ENCODE results near the gene CASK.
"Not testable (repeated sequence)": the region's sequence is repeated elsewhere in the genome, so short reads cannot be mapped to it uniquely, and the experiment has no call there.

The CASK gene

GRCh38 chrX:41621222-41621723 lies 302.1 kb downstream of the CASK start:
- no peak for DNase-seq (ENCODE audit: low read depth, low spot score)
- TF ChIP-seq POLR2AphosphoS5 (IDR thresholded peaks at IDR 0.05; ENCODE audit: borderline replicate concordance, low read depth, low read length) (no peak), FOXP2 (optimal IDR thresholded peaks at IDR 0.05; ENCODE audit: control extremely low read depth, extremely low read length, insufficient read depth) (no peak), EZH2 (IDR thresholded peaks at IDR 0.05) (no peak)

GRCh38 chrX:41619221-41619620 lies 304.1 kb downstream of the CASK start:
- H3K36me3 ChIP-seq (ENCODE audit: insufficient read depth, low read length): no peaks in the 10 kb centered on the region
- no peak for TF ChIP-seq EZH2 (IDR thresholded peaks at IDR 0.05)
- TF ChIP-seq FOXP2 (optimal IDR thresholded peaks at IDR 0.05; ENCODE audit: control extremely low read depth, extremely low read length, insufficient read depth): no peak
- H3K9me3 ChIP-seq (ENCODE audit: low read depth, low read length): no peaks in the 10 kb centered on the region
- no peak overlapping the region for H3K9ac ChIP-seq (ENCODE audit: insufficient read length)
- H3K27ac ChIP-seq: no peak overlapping the region
- DNase-seq (ENCODE audit: low read depth, low spot score): no peak
- no peak overlapping the region for H3K4me3 ChIP-seq

More at GRCh38 chrX:41621222-41621723, 302.1 kb downstream of the CASK start:
- H3K27ac ChIP-seq: no peak overlapping the region
- H3K36me3 ChIP-seq (ENCODE audit: insufficient read depth, low read length): no peaks in the 10 kb centered on the region
- H3K9ac ChIP-seq (ENCODE audit: insufficient read length): no peak overlapping the region
- H3K9me3 ChIP-seq (ENCODE audit: low read depth, low read length): no peaks in the 10 kb centered on the region
- no peak overlapping the region for H3K4me3 ChIP-seq

- no peak for DNase-seq (ENCODE audit: low read depth, low spot score)
- Histone ChIP-seq H3K27ac (no peak overlapping the region), H3K36me3 (ENCODE audit: insufficient read depth, low read length) (no peaks in the 10 kb centered on the region), H3K9ac (ENCODE audit: insufficient read length) (no peak overlapping the region), H3K9me3 (ENCODE audit: low read depth, low read length) (no peaks in the 10 kb centered on the region), H3K4me3 (no peak overlapping the region)
- TF ChIP-seq POLR2AphosphoS5 (IDR thresholded peaks at IDR 0.05; ENCODE audit: borderline replicate concordance, low read depth, low read length) (no peak), EZH2 (IDR thresholded peaks at IDR 0.05) (no peak), FOXP2 (optimal IDR thresholded peaks at IDR 0.05; ENCODE audit: control extremely low read depth, extremely low read length, insufficient read depth) (no peak)
These were observed 306.4 kb downstream of the CASK start for GRCh38 chrX:41616935-41617334.

- H3K36me3 ChIP-seq (ENCODE audit: insufficient read depth, low read length): no peaks in the 10 kb centered on the region
- no peak overlapping the region for H3K27ac ChIP-seq
- no peak overlapping the region for H3K4me3 ChIP-seq
- TF ChIP-seq POLR2AphosphoS5 (IDR thresholded peaks at IDR 0.05; ENCODE audit: borderline replicate concordance, low read depth, low read length): no peak
- no peak for TF ChIP-seq EZH2 (IDR thresholded peaks at IDR 0.05)
- TF ChIP-seq FOXP2 (optimal IDR thresholded peaks at IDR 0.05; ENCODE audit: control extremely low read depth, extremely low read length, insufficient read depth): no peak
- H3K9me3 ChIP-seq (ENCODE audit: low read depth, low read length): no peaks in the 10 kb centered on the region
- no peak for DNase-seq (ENCODE audit: low read depth, low spot score)
- no peak overlapping the region for H3K9ac ChIP-seq (ENCODE audit: insufficient read length)
These were observed 307.1 kb downstream of the CASK start for GRCh38 chrX:41616255-41616654.

GRCh38 chrX:41608244-41608643 lies 315.1 kb downstream of the CASK start:
- no peaks in the 10 kb centered on the region for H3K36me3 ChIP-seq (ENCODE audit: insufficient read depth, low read length)
- no peak for DNase-seq (ENCODE audit: low read depth, low spot score)
- H3K9ac ChIP-seq (ENCODE audit: insufficient read length): no peak overlapping the region
- H3K9me3 ChIP-seq (ENCODE audit: low read depth, low read length): no peaks in the 10 kb centered on the region
- TF ChIP-seq POLR2AphosphoS5 (IDR thresholded peaks at IDR 0.05; ENCODE audit: borderline replicate concordance, low read depth, low read length) (no peak), FOXP2 (optimal IDR thresholded peaks at IDR 0.05; ENCODE audit: control extremely low read depth, extremely low read length, insufficient read depth) (no peak), EZH2 (IDR thresholded peaks at IDR 0.05) (no peak)
- H3K4me3 ChIP-seq: no peak overlapping the region
- no peak overlapping the region for H3K27ac ChIP-seq

- TF ChIP-seq POLR2AphosphoS5 (IDR thresholded peaks at IDR 0.05; ENCODE audit: borderline replicate concordance, low read depth, low read length) (no peak), EZH2 (IDR thresholded peaks at IDR 0.05) (no peak), FOXP2 (optimal IDR thresholded peaks at IDR 0.05; ENCODE audit: control extremely low read depth, extremely low read length, insufficient read depth) (no peak)
- Histone ChIP-seq H3K9ac (ENCODE audit: insufficient read length) (no peak overlapping the region), H3K36me3 (ENCODE audit: insufficient read depth, low read length) (no peaks in the 10 kb centered on the region), H3K27ac (no peak overlapping the region), H3K4me3 (no peak overlapping the region), H3K9me3 (ENCODE audit: low read depth, low read length) (no peaks in the 10 kb centered on the region)
- no peak for DNase-seq (ENCODE audit: low read depth, low spot score)
These were observed 316.0 kb downstream of the CASK start for GRCh38 chrX:41607264-41607832.

GRCh38 chrX:41606057-41606456 lies 317.3 kb downstream of the CASK start:
- not testable (repeated sequence) for H3K36me3 ChIP-seq (ENCODE audit: insufficient read depth, low read length); H3K27ac ChIP-seq; H3K9ac ChIP-seq (ENCODE audit: insufficient read length); H3K4me3 ChIP-seq; DNase-seq (ENCODE audit: low read depth, low spot score); H3K9me3 ChIP-seq (ENCODE audit: low read depth, low read length)

- H3K9ac ChIP-seq (ENCODE audit: insufficient read length): no peak overlapping the region
- no peak overlapping the region for H3K4me3 ChIP-seq
- no peaks in the 10 kb centered on the region for H3K36me3 ChIP-seq (ENCODE audit: insufficient read depth, low read length)
- no peaks in the 10 kb centered on the region for H3K9me3 ChIP-seq (ENCODE audit: low read depth, low read length)
- TF ChIP-seq EZH2 (IDR thresholded peaks at IDR 0.05) (no peak), POLR2AphosphoS5 (IDR thresholded peaks at IDR 0.05; ENCODE audit: borderline replicate concordance, low read depth, low read length) (no peak), FOXP2 (optimal IDR thresholded peaks at IDR 0.05; ENCODE audit: control extremely low read depth, extremely low read length, insufficient read depth) (no peak)
- peak; percentile 37 for DNase-seq (ENCODE audit: low read depth, low spot score)
- peak overlapping the region; percentile 77; the same call in 1 of the 2 replicates for H3K27ac ChIP-seq
These were observed 318.4 kb downstream of the CASK start for GRCh38 chrX:41604766-41605543.
